Airway epithelial cell (primary cell): Measurements from ENCODE around the gene ALKBH3. TPM values are rescaled to one million over a fixed set of nuclear protein-coding genes. Genes with fewer than 3 reads are reported as not detected.

ENCODE experiments used
- total RNA-seq: library from RNA; depleted of rRNA; stranded (reverse); fragments of >200 nt; gene quantifications from 2 replicates; pipeline ENCODE4 v1.2.3, GENCODE V29; 2015

Gene ALKBH3
- total RNA-seq: 26.7 and 31.8 TPM in 2 replicates

DNA sequence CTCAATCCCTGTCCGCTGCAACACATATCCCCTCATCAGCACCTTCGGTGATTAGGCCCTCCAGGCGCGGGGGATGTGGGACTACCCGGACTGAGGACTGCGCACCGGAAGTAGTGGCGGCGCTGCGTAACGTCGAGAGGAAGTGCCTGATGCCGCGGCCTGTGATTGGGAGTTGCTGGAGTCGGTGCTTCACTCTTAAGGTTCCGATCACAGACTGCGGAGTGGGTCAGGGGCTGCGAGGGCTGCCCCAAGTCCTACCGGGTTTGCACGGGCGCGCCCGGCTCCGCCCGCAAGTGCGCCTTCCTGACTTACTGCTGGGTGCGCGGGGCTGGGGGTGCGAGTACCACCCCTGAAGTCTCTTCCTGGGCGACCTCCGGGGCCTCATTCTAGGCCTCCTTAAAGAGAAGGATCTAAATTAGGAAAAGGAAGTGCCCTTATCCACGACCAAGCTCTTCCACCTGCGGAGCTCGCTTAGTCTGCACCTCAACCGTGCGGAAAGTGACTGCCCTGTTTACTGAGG, at the start of gene ALKBH3:
Gene ALKBH3, plus strand, starts transcription at position 192 of the 520 bp plus-strand sequence. CDS start 1,822 bp downstream, outside the sequence.

Other genes starting within 250 kb of the ALKBH3 start
- 78.5 and 98.2 TPM in 2 replicates for gene HSD17B12, start 200.1 kb upstream of the ALKBH3 start, total RNA-seq
- 0.14 and 0.78 TPM in 2 replicates for gene C11orf96, start 61.8 kb downstream of the ALKBH3 start, total RNA-seq
- not detected in 2 replicates for gene ACCSL, start 167.2 kb downstream of the ALKBH3 start, total RNA-seq
- gene ACCS, start 185.4 kb downstream of the ALKBH3 start, total RNA-seq: 0.98 and 3.7 TPM in 2 replicates
- 73.3 and 136 TPM in 2 replicates for gene EXT2, start 214.8 kb downstream of the ALKBH3 start, total RNA-seq